Thyroid gland (tissue), 4 donors: ENCODE data around the gene LRBA.

Experiments
- CTCF ChIP-seq, 6 experiments: fragments of 200-600 bp in 3 of 6; fragments of 450-650 bp in 3 of 6; sonication (generic) in 3 of 6; IDR thresholded peaks; one replicate each; pipeline ENCODE4 v1.5.1; 2016 to 2019; ENCODE audit warnings: antibody characterized with exemption in 6 of 6, mild to moderate bottlenecking in 2 of 6, inconsistent platforms in 1 of 6, moderate library complexity in 1 of 6
- POLR2A ChIP-seq, 2 donors: fragments of 450-650 bp; IDR thresholded peaks; one replicate each; pipeline ENCODE4 v1.6.1; 2017; ENCODE audit warnings: antibody characterized with exemption in 2 of 2, mild to moderate bottlenecking in 2 of 2, moderate library complexity in 1 of 2

GRCh38 chr4:150305995-150306394 lies 709.1 kb downstream of the LRBA start:
- TF ChIP-seq CTCF (IDR thresholded peaks at IDR 0.05) (no peak), POLR2A (IDR thresholded peaks at IDR 0.05) (no peak)
